Right ventricle myocardium inferior (tissue), 1 donor: ENCODE measurements around the gene SPAG16. TPM values are rescaled to one million over a fixed set of nuclear protein-coding genes. Genes with fewer than 3 reads are reported as not detected.

Experiments
- ATAC-seq: fragments of 200-7000 bp; cut with Tn5 transposase; one replicate; pipeline ENCODE4 v1.9.1; 2020; ENCODE audit warnings: mild to moderate bottlenecking, moderate library complexity
- DNase-seq: peaks from one replicate; pipeline ENCODE4 v3.0.0; 2021; ENCODE audit errors: missing footprints
- intact Hi-C: fragments of 100-400 bp; cut with DNase I; formaldehyde crosslinking; loops from one replicate; pipeline ENCODE4 v1.11.0; 2022
- total RNA-seq: library from RNA; stranded (reverse); fragmentation: NEBNext Ultra II Directional; extraction: Animal tissue kit (Norgen Biotek cat#: 25700); gene quantifications from one replicate; pipeline ENCODE4 v1.2.1, GENCODE V29; 2021
- donor health status: DM: no; HTN: yes; CAD: no; lungs with severe emphysema.

Gene SPAG16
- total RNA-seq, 1 donor from 2014 or later, result 16.6 TPM

- DNase-seq, result no peak
- no peak for ATAC-seq
- intact Hi-C loops, result no loop called here
These were observed 793.5 kb downstream of the SPAG16 start for GRCh38 chr2:214077727-214078126.

GRCh38 chr2:214079032-214079431 is 794.8 kb downstream of the SPAG16 start:
- intact Hi-C loops, result no loop called here

GRCh38 chr2:214088536-214088935 is 804.3 kb downstream of the SPAG16 start:
- ATAC-seq (no peak), DNase-seq (no peak)
- intact Hi-C loops, result no loop called here

More at GRCh38 chr2:214079032-214079431, 794.8 kb downstream of the SPAG16 start:
- DNase-seq (no peak), ATAC-seq (no peak)

- intact Hi-C loops, result no loop called here
- no peak for ATAC-seq
- no peak for DNase-seq
These were observed 812.0 kb downstream of the SPAG16 start for GRCh38 chr2:214096208-214096715.

- intact Hi-C loops, result no loop called here
- no peak for DNase-seq
- no peak for ATAC-seq
These were observed 814.5 kb downstream of the SPAG16 start for GRCh38 chr2:214098811-214099210.

- intact Hi-C loops, result no loop called here
- no peak for DNase-seq
- ATAC-seq, result no peak
These were observed 816.2 kb downstream of the SPAG16 start for GRCh38 chr2:214100488-214100887.

GRCh38 chr2:214103276-214104001 is 819.2 kb downstream of the SPAG16 start:
- DNase-seq (no peak), ATAC-seq (no peak)
- intact Hi-C loops, result no loop called here

GRCh38 chr2:214104219-214104618 is 820.0 kb downstream of the SPAG16 start:
- intact Hi-C loops, result no loop called here
- no peak for DNase-seq
- ATAC-seq, result no peak

- DNase-seq, result no peak
- no peak for ATAC-seq
- intact Hi-C loops, result no loop called here
These were observed 820.7 kb downstream of the SPAG16 start for GRCh38 chr2:214104967-214105366.

- no peak for DNase-seq
- intact Hi-C loops, result no loop called here
These were observed 823.5 kb downstream of the SPAG16 start for GRCh38 chr2:214107726-214108125.

GRCh38 chr2:214108598-214108997 is 824.3 kb downstream of the SPAG16 start:
- no peak for ATAC-seq
- DNase-seq, result no peak
- intact Hi-C loops, result no loop called here

More at GRCh38 chr2:214107726-214108125, 823.5 kb downstream of the SPAG16 start:
- no peak for ATAC-seq

- ATAC-seq (no peak), DNase-seq (no peak)
- intact Hi-C loops, result no loop called here
These were observed 832.8 kb downstream of the SPAG16 start for GRCh38 chr2:214117054-214117453.

- no peak for DNase-seq
- no peak for ATAC-seq
These were observed 841.9 kb downstream of the SPAG16 start for GRCh38 chr2:214126135-214126534.

GRCh38 chr2:214127170-214127569 is 842.9 kb downstream of the SPAG16 start:
- DNase-seq (no peak), ATAC-seq (no peak)
- intact Hi-C loops, result no loop called here

More at GRCh38 chr2:214126135-214126534, 841.9 kb downstream of the SPAG16 start:
- intact Hi-C loops, result no loop called here

GRCh38 chr2:214127571-214127970 is 843.3 kb downstream of the SPAG16 start:
- ATAC-seq (no peak), DNase-seq (peak; percentile 39)
- intact Hi-C loops, result no loop called here

- no peak for ATAC-seq
- intact Hi-C loops, result no loop called here
- no peak for DNase-seq
These were observed 843.8 kb downstream of the SPAG16 start for GRCh38 chr2:214128040-214128439.

GRCh38 chr2:214130114-214130513 is 845.9 kb downstream of the SPAG16 start:
- no peak for DNase-seq
- intact Hi-C loops, result no loop called here
- no peak for ATAC-seq

GRCh38 chr2:214135966-214136365 is 851.7 kb downstream of the SPAG16 start:
- intact Hi-C loops, result no loop called here
- DNase-seq (no peak), ATAC-seq (no peak)

GRCh38 chr2:214138779-214139178 is 854.5 kb downstream of the SPAG16 start:
- intact Hi-C loops, result no loop called here
- no peak for ATAC-seq
- DNase-seq, result no peak

- no peak for ATAC-seq
- intact Hi-C loops, result no loop called here
These were observed 855.5 kb downstream of the SPAG16 start for GRCh38 chr2:214139630-214140284.

More at GRCh38 chr2:214139630-214140284, 855.5 kb downstream of the SPAG16 start:
- no peak for DNase-seq
